Activated CD8-positive, alpha-beta T cell treated with anti-CD3 and anti-CD28 coated beads for 36 hours (primary cell): Measurements from ENCODE around the gene PRKD2. TPM values are rescaled to one million over a fixed set of nuclear protein-coding genes. Genes with fewer than 3 reads are reported as not detected.

ENCODE experiments used
- ATAC-seq: fragments of 200-7000 bp; cut with Tn5 transposase; one replicate; pipeline ENCODE4 v1.10.0; 2021; ENCODE audit warnings: mild to moderate bottlenecking, moderate library complexity
- CTCF ChIA-PET: fragments of 350-600 bp; sonication (Branson Sonifier 250); formaldehyde crosslinking; loops from one replicate; lab custom pipeline; 2021; ENCODE audit warnings: antibody characterized with exemption; lab: Charles Lee
- POLR2A ChIA-PET: fragments of 350-600 bp; sonication (Branson Sonifier 250); formaldehyde crosslinking; loops from one replicate; lab custom pipeline; 2021; ENCODE audit warnings: antibody characterized with exemption; lab: Charles Lee
- DNase-seq: peaks from one replicate; pipeline ENCODE4 v3.0.0-alpha.2; 2020
- H3K27ac Mint-ChIP-seq: one replicate; pipeline ENCODE4 v1.8.0; 2021; ENCODE audit warnings: mild to moderate bottlenecking, mixed read lengths
- H3K27me3 Mint-ChIP-seq: one replicate; pipeline ENCODE4 v1.8.0; 2021; ENCODE audit warnings: mixed read lengths
- H3K36me3 Mint-ChIP-seq: one replicate; pipeline ENCODE4 v1.8.0; 2021; ENCODE audit warnings: low read depth, mixed read lengths
- H3K4me1 Mint-ChIP-seq: one replicate; pipeline ENCODE4 v1.8.0; 2021; ENCODE audit warnings: low read depth, mixed read lengths
- H3K4me3 Mint-ChIP-seq: one replicate; pipeline ENCODE4 v1.8.0; 2021; ENCODE audit warnings: mild to moderate bottlenecking, moderate library complexity, mixed read lengths
- H3K9me3 Mint-ChIP-seq: one replicate; pipeline ENCODE4 v1.8.0; 2021; ENCODE audit warnings: mixed read lengths
- intact Hi-C: fragments of 100-400 bp; cut with micrococcal nuclease; formaldehyde crosslinking; loops from one replicate; pipeline ENCODE4 v1.10.0; 2022
- total RNA-seq, 2 experiments: library from RNA; stranded (reverse); gene quantifications; one replicate each; pipeline ENCODE4 v1.2.3, GENCODE V29; 2021
- TF ChIP-seq, protein P1 (sequence below): fragments of 200-600 bp; IDR thresholded peaks from one replicate; pipeline ENCODE4 v1.8.0; 2022; ENCODE audit warnings: antibody characterized with exemption, mild to moderate bottlenecking

The PRKD2 gene
- total RNA-seq, 2 experiments from 2014 or later = 81.1 to 86.0 TPM

DNA sequence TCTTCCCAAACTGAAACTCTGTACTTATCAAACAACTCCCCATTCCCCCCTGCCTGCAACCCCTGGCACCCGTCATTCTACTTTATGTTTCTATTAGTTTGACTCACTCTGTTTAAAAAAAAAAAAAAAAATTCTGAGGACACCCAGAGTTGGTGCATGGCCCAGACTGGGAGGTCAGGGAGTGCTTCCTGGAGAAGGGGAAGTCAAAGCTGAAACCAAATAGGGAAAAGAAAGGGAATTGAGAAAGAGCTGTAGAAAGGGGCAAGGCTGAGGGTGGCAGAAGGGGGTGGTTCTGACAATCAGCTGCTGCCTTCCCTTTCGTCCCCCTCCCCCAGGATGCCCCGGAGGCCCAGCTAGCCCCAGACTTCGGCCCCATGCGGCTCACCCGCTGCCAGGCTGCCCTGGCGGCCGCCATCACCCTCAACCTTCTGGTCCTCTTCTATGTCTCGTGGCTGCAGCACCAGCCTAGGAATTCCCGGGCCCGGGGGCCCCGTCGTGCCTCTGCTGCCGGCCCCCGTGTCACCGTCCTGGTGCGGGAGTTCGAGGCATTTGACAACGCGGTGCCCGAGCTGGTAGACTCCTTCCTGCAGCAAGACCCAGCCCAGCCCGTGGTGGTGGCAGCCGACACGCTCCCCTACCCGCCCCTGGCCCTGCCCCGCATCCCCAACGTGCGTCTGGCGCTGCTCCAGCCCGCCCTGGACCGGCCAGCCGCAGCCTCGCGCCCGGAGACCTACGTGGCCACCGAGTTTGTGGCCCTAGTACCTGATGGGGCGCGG is 38.4 kb upstream of the PRKD2 start:
- no peak overlapping the region for H3K4me3 Mint-ChIP-seq
- no peaks in the 10 kb centered on the region for H3K9me3 Mint-ChIP-seq
- ATAC-seq (no peak), DNase-seq (no peak)
- no peak overlapping the region for H3K27ac Mint-ChIP-seq
- intact Hi-C loops = no loop called here
- H3K36me3 Mint-ChIP-seq = peaks cover 10% of the 10 kb centered on the region
- CTCF ChIA-PET = interaction anchor here (2.5 to 11.0 kb wide), 3 partner anchors 12 to 86 kb away, joined by 16 to 147 read pairs (median 26); no protein-coding TSS in a partner anchor
- no peaks in the 10 kb centered on the region for H3K27me3 Mint-ChIP-seq
- POLR2A ChIA-PET = interaction anchor here (1.4 to 2.1 kb wide), 2 partner anchors 34 to 66 kb away, joined by 3 to 8 read pairs; partner anchors contain the start of gene SLC1A5
- peaks cover 8% of the 10 kb centered on the region for H3K4me1 Mint-ChIP-seq
- TF ChIP-seq, protein P1, sequence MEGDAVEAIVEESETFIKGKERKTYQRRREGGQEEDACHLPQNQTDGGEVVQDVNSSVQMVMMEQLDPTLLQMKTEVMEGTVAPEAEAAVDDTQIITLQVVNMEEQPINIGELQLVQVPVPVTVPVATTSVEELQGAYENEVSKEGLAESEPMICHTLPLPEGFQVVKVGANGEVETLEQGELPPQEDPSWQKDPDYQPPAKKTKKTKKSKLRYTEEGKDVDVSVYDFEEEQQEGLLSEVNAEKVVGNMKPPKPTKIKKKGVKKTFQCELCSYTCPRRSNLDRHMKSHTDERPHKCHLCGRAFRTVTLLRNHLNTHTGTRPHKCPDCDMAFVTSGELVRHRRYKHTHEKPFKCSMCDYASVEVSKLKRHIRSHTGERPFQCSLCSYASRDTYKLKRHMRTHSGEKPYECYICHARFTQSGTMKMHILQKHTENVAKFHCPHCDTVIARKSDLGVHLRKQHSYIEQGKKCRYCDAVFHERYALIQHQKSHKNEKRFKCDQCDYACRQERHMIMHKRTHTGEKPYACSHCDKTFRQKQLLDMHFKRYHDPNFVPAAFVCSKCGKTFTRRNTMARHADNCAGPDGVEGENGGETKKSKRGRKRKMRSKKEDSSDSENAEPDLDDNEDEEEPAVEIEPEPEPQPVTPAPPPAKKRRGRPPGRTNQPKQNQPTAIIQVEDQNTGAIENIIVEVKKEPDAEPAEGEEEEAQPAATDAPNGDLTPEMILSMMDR = no peak

DNA sequence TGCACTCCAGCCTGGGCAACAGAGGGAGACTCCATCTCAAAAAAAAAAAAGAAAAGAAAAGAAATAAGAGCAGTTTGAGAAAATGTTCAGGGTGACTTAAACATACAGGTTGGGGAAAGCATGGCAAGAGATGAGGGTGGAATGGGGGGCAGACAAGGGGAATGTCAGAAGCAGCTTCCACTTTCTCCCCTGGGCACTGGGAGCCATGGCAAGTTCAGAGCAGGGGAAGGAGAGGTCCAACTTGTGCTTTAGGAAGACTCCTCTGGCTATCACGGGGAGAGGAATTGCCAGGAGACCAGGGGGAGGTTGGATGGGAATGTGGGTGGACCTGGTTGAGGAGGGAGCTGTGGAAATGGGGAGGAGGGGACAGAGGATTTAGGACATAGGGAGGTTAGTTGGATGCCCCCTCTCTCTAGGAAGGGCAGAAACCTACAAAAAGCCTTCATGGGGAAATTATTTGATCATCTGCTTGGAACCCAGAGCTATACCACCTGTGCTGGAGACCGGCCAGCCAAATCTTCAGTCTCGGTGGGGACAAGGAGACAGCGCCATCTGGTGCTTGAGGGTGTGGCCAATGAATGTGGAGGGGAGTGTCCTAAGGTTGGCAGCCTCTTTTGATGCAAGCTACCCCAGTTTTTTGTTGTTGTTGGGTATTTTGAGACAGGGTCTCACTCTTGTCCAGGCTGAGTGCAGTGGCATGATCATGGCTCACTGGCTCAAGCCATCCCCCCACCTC is 36.7 kb upstream of the PRKD2 start:
- Mint-ChIP-seq H3K27me3 (no peaks in the 10 kb centered on the region), H3K36me3 (peaks cover 11% of the 10 kb centered on the region), H3K4me1 (peaks cover 8% of the 10 kb centered on the region), H3K9me3 (no peaks in the 10 kb centered on the region), H3K27ac (no peak overlapping the region), H3K4me3 (no peak overlapping the region)
- ChIA-PET POLR2A (interaction anchor here (0.7 to 2.1 kb wide), 5 partner anchors 11 to 68 kb away, joined by 3 to 8 read pairs (median 5); partner anchors contain the start of gene SLC1A5), CTCF (interaction anchor here (0.6 to 11.0 kb wide), 38 partner anchors 8 to 353 kb away, joined by 3 to 147 read pairs (median 4); partner anchors contain the start of genes AP2S1, DACT3 and FKRP)
- DNase-seq (peak; percentile 85), ATAC-seq (peak; percentile 92)
- TF ChIP-seq, protein P1 = peak; percentile 13
- intact Hi-C loops = no loop called here

DNA sequence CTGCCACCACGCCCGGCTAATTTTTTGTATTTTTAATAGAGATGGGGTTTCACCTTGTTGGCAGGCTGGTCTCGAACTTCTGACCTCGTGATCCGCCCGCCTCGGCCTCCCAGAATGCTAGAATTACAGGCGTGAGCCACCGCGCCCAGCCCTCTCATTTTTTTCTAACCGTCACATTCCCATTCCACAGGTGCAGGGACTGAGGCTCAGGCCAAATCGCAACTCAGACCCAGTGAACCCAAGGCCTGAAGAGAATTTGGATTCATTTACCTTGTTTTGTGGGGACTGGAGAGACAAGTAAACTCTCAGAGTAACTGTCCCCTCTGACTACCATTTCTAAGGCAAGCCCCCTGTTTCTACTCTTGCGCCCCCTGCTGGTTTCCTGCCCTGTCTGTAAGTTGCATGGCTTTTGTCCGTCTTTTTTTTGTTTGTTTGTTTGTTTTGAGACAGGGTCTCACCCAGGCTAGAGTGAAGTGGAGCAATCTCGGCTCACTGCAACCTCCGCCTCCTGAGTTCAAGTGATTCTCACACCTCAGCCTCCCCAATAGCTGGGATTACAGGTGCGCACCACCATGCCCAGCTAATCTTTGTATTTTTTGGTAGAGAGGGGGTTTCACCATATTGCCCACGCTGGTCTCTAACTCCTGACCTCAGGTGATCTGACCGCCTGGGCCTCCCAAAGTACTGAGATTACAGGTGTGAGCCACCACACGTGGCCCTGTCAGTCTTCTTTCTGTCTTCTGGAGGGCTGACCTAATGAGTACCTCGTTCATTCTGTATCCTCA is 31.6 kb upstream of the PRKD2 start:
- no peak for ATAC-seq
- CTCF ChIA-PET = interaction anchor here (0.8 to 11.0 kb wide), 21 partner anchors 9 to 221 kb away, joined by 3 to 147 read pairs (median 4); partner anchors contain the start of gene AP2S1
- TF ChIP-seq, protein P1 = peak; percentile 83
- Mint-ChIP-seq H3K27me3 (no peaks in the 10 kb centered on the region), H3K36me3 (peaks cover 8% of the 10 kb centered on the region), H3K27ac (no peak overlapping the region), H3K4me3 (peak overlapping the region; percentile 7), H3K9me3 (no peaks in the 10 kb centered on the region), H3K4me1 (peaks cover 30% of the 10 kb centered on the region)
- intact Hi-C loops = no loop called here
- POLR2A ChIA-PET = interaction anchor here (1.1 to 2.1 kb wide), 3 partner anchors 36 to 71 kb away, joined by 3 to 4 read pairs (median 3); no protein-coding TSS in a partner anchor
- DNase-seq = peak; percentile 88

DNA sequence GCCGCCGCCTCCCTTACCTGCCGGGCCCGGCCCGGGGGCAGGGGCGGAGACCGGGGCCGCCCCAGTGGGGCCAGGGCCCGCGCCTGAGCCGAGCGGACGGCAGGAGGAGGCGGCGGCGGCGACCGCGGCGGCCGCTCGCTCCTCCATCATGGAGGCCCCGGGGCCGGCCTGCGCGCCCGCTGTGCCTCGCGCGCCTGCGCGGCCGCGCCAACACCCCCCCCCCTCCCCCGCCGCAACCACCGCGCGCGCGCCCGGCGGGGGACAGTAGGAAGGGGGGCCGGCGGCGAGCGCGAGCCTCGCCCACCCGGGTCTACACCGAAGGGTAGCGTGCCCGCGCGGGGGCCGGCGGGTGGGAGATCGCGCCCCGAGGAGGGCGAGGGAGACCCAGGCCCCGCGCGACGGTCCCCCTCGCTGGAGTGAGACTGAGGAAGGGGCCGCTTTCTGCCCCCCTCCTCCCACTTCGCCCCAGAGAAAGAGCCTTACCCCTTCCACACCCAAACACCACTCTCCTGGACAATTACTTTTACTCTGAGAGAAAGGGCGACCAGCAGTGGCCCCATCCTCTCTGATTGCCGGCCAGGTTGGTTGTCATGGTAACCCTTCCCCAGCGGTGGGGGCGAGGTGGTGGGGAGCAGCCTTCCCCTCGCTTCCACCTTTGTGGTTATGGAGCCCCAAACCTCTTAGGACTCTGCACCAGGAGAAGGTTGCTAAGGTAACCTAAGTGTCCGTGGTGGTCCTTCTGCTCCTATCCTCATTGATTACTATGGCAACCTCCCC is 29.6 kb upstream of the PRKD2 start, which contains the start of gene STRN4:
Gene STRN4 (minus strand): TSS at position 170 of the 777 bp plus-strand sequence. CDS start 20 bp downstream, at position 150.
- Mint-ChIP-seq H3K4me1 (peaks cover 47% of the 10 kb centered on the region), H3K36me3 (peaks cover 10% of the 10 kb centered on the region), H3K27ac (peak within 1 kb of the TSS; percentile 88), H3K4me3 (peak within 1 kb of the TSS; percentile 91), H3K9me3 (no peaks in the 10 kb centered on the region), H3K27me3 (no peaks in the 10 kb centered on the region)
- POLR2A ChIA-PET = interaction anchor here (1.0 to 1.4 kb wide), 2 partner anchors 13 to 146 kb away, joined by 4 read pairs; no protein-coding TSS in a partner anchor
- TF ChIP-seq, protein P1 = no peak
- CTCF ChIA-PET = interaction anchor here (1.4 to 3.5 kb wide), 4 partner anchors 7 to 41 kb away, joined by 3 to 11 read pairs (median 8); no protein-coding TSS in a partner anchor
- intact Hi-C loops = no loop called here
- DNase-seq (peak; percentile 63), ATAC-seq (peak; percentile 81)
